HG02678 (cell line): ENCODE results near the gene METTL5.

Source experiments
- ATAC-seq: cut with Tn5 transposase; IDR thresholded peaks from one replicate; pipeline ENCODE4 v1.9.1; 2021; ENCODE audit warnings: mild to moderate bottlenecking, moderate library complexity; ENCODE audit not compliant: unreplicated experiment

METTL5 gene

GRCh38 chr2:169782513-169782912 is 42.2 kb downstream of the METTL5 start:
- no peak for ATAC-seq

- no peak for ATAC-seq
Measured at GRCh38 chr2:169781249-169782013, 43.3 kb downstream of the METTL5 start.

- ATAC-seq, result no peak
Measured at GRCh38 chr2:169778446-169778845, 46.3 kb downstream of the METTL5 start.

DNA sequence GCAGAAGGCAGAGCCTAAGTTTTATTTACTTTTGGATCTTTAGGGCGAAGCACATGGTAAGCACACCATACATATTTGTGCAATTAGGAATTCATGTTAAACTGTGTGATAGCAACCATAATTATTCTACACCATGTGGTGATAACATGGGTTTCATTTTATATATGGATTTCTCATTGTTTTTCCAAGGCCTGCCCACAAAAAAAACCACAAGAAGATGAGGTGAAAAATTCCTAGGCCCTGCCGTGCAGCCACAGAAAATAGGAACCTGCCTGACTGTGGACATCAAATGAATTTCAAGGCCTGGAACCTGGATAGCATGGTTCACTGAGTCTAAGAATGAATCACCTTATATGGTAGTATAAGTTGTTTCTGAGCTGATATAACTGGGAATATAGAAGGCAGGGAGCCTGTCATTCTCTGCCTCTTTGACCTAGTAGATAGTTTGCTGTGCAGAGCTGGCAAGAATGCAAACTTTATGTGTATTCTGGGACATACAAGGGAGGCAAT is 48.4 kb downstream of the METTL5 start:
- ATAC-seq, result no peak

- no peak for ATAC-seq
Measured at GRCh38 chr2:169775765-169776164, 48.9 kb downstream of the METTL5 start.

DNA sequence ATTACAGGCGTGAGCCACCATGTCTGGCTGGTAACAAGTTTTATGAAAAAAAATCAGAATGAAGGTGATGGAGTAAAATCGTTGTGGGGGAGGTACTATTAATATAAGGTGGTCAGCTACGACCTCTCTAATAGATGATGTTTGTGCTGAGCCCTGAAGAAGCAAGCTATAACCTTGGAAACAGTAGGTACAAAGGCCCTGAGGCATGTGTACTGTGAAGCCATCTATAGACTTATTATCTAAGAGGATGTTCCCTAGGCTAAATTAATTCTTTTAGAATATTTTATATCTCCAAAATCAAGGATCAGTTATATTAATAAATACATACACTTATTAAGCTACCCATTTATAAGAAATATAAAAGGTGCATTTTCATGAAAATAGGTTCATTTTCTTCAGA is 49.4 kb downstream of the METTL5 start:
- no peak for ATAC-seq

DNA sequence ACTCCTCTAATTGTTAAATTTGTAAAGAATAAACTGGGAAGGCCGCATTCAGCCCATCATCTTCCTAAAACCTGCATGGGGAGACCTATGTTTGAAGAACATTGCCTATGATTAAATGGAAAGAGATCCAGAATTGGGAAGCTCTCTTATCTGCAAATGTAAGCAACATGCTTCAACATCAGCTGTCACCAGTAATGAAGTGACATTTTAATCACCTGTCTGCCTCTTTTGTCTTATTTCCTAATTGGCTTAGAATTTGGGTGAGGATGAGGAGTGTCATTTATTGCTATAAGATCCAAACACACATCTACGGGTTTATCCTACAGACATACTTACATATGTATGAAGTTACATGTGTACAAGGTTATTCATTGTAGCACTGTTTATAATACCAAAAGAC is 52.1 kb downstream of the METTL5 start:
- ATAC-seq, result no peak

DNA sequence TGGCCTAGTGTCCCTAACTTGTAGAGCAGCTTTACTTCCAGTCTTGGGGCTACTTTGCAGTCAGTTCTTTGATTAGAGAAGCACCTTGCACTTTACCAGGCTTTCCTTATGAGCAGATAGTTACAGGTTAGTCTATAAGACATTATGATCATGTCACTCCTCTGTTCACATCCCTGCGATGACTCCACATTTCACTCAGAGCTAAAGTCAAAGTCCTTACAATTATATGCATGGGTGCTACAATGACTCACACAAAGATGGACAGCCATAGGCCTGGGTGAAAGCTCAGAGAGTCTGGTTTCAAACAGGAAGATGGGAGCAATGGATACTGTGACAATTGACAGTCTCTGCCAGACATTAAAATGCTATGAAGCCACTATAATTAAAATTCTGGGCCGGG is 53.1 kb downstream of the METTL5 start:
- no peak for ATAC-seq

DNA sequence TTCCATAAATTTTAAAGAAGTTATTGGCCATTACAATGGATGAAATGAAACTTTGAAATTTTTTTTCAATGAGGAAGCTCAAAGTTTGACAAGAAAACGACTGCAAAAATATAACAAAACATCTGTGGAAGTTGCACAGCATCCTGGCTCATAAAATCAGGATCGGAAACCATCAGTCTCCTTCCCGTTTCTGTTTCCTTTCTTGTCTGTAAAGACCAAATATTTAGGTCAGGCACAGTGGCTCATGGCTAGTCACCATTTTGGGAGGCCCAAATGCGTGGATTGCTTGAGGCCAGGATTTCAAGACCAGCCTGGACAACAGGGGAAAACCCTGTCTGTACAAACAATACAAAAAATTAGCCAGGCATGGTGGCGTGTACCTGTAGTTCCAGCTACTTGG is 53.7 kb downstream of the METTL5 start:
- ATAC-seq, result no peak

DNA sequence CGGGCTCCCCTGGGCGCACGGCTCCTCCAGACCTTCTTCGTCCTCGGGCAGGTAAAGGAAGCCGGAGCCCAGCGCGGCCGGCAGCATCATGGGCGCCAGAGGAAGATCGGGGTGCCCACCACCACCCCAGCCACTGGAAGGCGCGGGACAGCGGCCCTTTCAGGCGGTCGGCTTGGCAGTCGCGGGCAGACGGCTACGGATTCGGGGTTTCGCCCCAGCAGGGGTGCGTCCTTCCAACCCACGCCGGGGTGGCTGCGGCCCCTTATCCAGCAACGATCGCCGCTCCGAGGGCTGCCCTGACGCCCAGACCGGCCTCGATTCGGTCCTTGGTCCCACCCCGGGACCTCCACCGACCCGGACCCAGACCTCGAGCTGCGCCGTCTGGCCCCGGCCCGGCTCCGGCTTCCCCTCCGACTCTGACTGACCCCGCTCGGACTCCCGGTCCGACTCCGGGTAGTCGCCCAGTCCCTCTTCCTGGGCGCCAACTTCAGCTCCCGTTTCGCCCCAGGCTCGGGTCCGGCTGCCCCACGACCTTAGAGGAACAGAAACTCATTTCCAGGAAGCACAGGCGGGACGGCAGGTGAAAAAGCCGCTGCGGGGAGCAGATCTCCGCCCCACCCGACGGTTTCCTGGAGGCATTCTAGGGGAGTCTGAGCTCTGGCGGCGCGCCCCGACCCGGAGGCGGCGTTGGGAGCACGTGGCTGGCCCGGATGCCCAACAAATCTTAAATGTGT is 56.3 kb downstream of the METTL5 start:
- ATAC-seq, result peak; percentile 50

- no peak for ATAC-seq
Measured at GRCh38 chr2:169767243-169767888, 57.3 kb downstream of the METTL5 start.

DNA sequence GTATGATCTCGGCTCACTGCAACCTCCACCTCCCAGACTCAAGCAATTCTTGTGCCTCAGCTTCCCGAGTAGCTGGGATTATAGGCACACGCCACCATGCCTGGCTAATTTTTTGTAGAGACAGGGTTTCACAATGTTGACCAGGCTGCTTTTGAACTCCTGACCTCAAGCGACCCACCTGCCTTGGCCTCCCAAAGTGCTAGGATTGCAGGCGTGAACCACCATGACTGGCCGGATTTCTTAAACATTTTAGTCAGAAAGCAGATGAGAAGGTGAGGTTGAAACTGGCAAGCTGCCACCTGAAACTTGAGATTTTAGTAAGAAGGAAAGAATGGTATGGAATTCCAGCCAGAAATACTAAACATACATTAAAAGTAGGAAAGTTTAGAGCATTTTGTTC is 59.2 kb downstream of the METTL5 start:
- no peak for ATAC-seq

DNA sequence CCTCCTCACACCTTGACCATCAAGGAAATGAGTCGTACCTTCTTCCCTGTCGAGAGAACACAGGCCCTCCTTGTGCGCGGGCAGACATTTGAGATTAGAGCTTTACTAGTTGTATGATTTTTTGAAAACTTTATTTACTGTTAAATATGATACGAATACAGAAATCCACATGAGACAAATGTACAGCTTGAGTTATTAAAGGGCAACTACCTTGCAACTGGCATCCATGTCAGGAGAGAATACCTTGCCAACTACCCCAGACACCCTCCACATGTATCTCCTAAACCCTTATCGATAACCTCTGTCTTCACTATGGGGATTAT is 62.8 kb downstream of the METTL5 start:
- ATAC-seq, result no peak
